Lower leg skin (tissue), 3 donors: ENCODE data around the gene CCDC187.

ENCODE experiments used
- POLR2A ChIP-seq, 2 donors: fragments of 450-650 bp; IDR thresholded peaks; one replicate each; pipeline ENCODE4 v1.6.1; 2016 to 2017; ENCODE audit warnings: antibody characterized with exemption in 2 of 2, mild to moderate bottlenecking in 1 of 2, moderate library complexity in 1 of 2
- TF ChIP-seq, protein P1 (sequence below), 3 donors: fragments of 450-650 bp; IDR thresholded peaks; one replicate each; pipeline ENCODE4 v1.5.1; 2016; ENCODE audit warnings: antibody characterized with exemption in 3 of 3, mild to moderate bottlenecking in 3 of 3, moderate library complexity in 2 of 3

- TF ChIP-seq, protein P1, sequence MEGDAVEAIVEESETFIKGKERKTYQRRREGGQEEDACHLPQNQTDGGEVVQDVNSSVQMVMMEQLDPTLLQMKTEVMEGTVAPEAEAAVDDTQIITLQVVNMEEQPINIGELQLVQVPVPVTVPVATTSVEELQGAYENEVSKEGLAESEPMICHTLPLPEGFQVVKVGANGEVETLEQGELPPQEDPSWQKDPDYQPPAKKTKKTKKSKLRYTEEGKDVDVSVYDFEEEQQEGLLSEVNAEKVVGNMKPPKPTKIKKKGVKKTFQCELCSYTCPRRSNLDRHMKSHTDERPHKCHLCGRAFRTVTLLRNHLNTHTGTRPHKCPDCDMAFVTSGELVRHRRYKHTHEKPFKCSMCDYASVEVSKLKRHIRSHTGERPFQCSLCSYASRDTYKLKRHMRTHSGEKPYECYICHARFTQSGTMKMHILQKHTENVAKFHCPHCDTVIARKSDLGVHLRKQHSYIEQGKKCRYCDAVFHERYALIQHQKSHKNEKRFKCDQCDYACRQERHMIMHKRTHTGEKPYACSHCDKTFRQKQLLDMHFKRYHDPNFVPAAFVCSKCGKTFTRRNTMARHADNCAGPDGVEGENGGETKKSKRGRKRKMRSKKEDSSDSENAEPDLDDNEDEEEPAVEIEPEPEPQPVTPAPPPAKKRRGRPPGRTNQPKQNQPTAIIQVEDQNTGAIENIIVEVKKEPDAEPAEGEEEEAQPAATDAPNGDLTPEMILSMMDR (IDR thresholded peaks at IDR 0.05) = no peak
- TF ChIP-seq POLR2A (IDR thresholded peaks at IDR 0.05) = no peak
Measured at GRCh38 chr9:136255896-136256890, 47.7 kb downstream of the CCDC187 start.
